Measurements from ENCODE around the gene METTL25.

The METTL25 gene

GRCh38 chr12:82406651-82407050, 48.3 kb downstream of the METTL25 start:
- no peak for DNase-seq (ENCODE audit: low read depth)

DNA sequence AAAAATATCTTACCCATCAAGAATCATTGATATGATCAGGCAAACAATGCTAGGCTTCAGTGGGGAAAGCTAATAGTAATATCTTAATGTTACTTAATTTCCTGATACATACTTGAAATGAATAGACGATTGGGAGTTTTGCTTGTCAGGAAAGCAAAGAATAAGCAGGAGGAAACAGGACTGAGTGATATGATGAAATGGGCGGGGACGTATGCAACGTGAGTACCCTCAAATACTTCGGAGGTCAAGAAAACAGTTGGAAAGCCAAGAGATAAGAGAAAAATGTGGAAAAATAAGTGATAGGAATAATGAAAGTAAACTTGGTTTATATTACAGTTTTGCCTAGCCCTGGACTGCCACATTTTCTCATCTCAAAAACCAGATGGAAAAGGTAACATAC, 49.2 kb downstream of the METTL25 start:
- no peak for DNase-seq (ENCODE audit: low read depth)

DNA sequence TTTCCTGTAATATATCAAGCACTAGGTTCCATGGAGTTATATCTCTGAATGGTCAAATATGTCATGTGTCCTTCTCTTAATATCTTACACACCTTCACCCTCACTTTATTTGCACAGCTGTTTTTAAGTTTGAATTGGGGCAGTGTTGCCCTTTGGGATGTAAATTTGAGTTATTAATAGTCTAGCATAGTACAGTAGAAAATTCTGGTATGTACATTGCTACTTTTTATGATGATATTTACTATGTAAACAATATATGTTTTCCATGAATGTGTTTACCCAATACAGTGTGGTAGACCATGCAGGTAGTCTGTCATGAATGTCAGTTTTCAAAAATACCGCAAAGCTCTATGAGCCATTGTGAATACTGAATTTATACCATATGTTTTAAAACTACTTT, 50.5 kb downstream of the METTL25 start:
- DNase-seq (ENCODE audit: low read depth): no peak

- DNase-seq (ENCODE audit: low read depth): no peak
Observed at GRCh38 chr12:82411546-82412230, 53.4 kb downstream of the METTL25 start.

- DNase-seq (ENCODE audit: low read depth): no peak
Observed at GRCh38 chr12:82412246-82412645, 53.9 kb downstream of the METTL25 start.

GRCh38 chr12:82414044-82414443, 55.7 kb downstream of the METTL25 start:
- no peak for DNase-seq (ENCODE audit: low read depth)

DNA sequence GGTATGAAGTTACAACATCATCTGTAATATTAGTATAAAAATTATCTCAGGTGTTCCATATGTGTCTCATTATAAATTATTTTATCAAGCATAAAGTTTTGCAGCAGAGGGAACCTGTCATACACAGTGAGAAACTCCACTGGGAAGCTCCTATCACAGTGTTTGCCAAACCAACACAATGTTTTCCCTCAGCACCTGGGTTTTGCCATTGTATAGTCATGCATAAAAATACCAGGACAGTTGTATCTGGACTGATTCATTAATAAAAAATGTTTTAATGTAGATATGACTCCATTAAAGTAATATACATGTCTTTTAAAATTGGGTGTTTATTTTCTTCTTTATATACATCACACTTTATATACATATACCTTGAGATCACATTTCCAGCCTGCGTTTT, 56.6 kb downstream of the METTL25 start:
- DNase-seq (ENCODE audit: low read depth): no peak

- DNase-seq (ENCODE audit: low read depth): no peak
Observed at GRCh38 chr12:82415402-82415801, 57.1 kb downstream of the METTL25 start.

DNA sequence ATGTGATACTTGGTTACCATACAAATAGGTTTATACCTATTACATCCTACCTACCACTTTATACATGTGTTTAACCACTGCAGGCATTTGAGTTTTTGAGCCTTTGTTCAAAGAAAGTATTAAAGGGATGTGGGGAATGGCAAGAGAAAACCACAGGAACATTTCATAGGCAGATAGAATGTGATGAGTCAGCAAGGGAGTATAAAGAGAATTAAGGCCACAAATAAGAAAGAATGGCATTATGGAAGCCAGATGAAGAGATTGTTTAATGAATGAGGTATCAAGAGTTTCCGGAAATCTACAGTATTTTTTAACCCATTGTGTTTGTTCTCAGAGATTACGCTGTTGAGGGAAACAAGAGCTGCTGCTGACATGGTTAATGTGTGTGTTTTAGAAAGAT, 66.9 kb downstream of the METTL25 start:
- no peak for DNase-seq (ENCODE audit: low read depth)

GRCh38 chr12:82426081-82426480, 67.8 kb downstream of the METTL25 start:
- DNase-seq (ENCODE audit: low read depth): no peak

GRCh38 chr12:82426586-82426985, 68.3 kb downstream of the METTL25 start:
- DNase-seq (ENCODE audit: low read depth): no peak

DNA sequence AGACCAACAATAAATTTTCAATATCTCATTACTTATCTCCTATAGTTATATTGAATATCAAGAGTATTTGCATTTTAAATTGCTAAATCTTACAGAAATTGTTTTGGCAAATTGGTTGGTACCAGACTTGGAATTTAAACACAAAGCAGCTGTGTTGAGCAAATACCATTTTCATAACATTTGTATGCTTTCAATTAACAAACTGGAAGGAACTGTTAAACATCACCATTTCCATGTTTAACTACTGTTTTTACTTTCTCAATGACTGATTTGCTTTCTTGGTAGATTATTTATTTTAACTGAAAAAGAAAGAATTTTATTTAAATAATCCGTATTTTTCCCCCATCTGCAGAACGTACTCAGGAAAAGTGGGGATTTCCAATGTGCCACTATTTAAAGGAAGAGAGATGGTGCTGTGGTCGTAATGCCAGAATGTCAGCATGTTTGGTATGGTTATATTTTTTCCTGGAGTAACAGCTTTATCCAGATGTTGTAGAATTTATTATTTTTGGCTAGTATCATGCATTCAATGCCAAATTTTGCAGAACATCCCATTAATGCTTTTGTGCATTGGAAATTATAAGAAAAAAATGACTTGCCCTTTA, 72.3 kb downstream of the METTL25 start:
- DNase-seq (ENCODE audit: low read depth): no peak

- DNase-seq (ENCODE audit: low read depth): no peak
Observed at GRCh38 chr12:82434392-82434911, 76.1 kb downstream of the METTL25 start.

DNA sequence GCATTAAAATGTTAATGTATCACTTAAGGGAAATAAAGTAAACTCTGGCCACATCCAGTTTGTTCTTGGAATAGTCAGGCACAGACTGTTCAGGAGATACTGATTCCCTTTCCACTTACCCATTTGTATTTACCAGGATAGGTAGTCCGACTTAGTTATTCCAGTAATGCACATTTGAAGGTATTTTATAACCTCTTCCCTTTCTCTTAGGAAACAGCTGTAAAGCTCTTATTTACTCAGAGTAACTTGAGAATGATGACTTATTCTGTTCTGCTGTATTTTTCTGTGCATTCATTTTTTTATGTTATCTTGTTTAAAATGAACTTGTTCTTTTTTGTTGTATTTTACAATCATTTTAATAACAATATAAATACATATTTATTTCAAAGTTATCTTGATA, 78.0 kb downstream of the METTL25 start:
- no peak for DNase-seq (ENCODE audit: low read depth)

- DNase-seq (ENCODE audit: low read depth): no peak
Observed at GRCh38 chr12:82437744-82438143, 79.4 kb downstream of the METTL25 start.

GRCh38 chr12:82438356-82438755, 80.0 kb downstream of the METTL25 start:
- no peak for DNase-seq (ENCODE audit: low read depth)

GRCh38 chr12:82440885-82441284, 82.6 kb downstream of the METTL25 start:
- no peak for DNase-seq (ENCODE audit: low read depth)

DNA sequence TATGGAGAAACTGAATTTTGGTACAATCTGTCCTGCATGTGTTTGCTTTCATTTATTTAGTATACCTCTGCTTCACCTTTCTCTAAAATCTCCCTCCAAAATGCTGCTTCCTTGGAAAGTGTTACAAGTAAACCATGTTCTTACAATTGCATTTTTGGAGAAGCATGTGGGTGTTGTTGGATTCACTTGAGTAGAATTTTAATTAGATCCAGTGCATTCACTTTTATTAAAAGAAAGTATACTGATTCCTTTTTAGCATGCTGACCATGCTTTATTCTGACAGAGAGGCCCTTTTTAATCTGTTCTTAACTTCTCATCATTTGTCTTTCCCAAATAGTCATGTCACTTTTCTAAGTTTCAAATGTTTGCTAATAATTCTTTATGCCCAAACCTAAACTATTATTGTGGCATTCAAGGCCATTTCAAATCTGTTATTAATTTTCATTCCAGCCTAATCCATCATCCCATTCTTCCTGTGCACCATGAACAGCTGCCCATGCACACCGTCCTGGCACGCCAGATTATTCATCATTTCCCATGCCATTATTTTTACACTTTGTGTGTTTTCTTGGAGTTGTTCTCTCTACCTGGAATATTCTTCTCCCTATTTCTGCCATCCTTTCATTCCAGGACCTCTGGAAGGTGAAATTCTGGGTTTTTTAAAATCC, 90.7 kb downstream of the METTL25 start:
- DNase-seq (ENCODE audit: low read depth): no peak

DNA sequence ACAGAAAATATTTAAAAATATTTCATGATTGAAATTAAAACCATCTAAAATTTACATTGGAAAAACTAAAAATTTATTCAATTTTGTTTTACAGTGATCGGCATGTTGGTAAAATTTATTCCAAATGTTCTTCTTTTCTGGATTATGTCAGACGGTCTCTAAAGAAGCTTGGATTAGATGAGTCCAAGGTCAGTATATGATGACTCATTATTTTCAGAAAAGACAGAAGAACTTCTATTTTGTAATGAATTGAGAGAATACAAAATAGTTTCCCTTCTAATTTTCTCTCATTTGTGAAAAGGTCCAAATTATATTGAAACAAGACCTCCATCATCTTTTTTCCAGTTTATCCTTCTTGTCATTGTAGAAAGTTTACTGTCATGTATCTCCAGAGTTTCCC, 98.3 kb downstream of the METTL25 start:
- DNase-seq (ENCODE audit: low read depth): no peak

DNA sequence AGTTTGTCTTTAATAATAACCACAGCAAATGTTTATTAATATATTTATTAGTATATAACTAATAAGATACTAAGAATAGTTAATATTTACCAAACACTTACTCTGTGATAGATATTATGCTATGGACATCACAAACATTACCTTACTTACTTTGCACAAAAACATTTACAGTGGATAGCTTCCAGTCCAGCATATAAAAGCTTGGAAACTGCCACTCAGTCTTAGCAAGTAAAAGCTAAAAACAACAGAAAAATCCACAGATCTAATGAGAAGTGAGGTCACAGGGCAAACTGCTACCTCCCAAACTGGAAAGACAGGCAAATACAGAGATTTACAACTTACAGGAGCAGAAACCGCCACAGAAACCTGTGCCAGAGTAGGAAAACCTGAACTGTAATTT, 99.8 kb downstream of the METTL25 start:
- DNase-seq (ENCODE audit: low read depth): no peak

DNA sequence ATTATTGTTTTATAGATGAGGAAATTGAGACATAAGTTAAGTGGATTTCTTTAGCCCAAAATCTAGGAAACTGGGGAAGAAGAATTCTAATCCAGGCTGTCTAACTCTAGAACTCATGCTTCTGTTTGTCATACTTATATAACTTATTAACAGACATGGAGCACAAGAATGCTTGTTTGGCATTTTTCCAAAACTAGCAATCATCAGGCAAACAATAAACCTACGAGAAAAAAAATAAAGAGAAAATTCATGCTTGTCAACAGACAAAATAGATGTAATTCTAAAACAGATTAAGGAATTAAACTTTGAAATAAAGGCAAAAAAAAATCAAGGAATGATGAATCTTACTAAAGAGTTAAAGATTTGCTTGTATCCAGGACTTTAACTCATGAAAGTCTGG, 103.1 kb downstream of the METTL25 start:
- no peak for DNase-seq (ENCODE audit: low read depth)

DNA sequence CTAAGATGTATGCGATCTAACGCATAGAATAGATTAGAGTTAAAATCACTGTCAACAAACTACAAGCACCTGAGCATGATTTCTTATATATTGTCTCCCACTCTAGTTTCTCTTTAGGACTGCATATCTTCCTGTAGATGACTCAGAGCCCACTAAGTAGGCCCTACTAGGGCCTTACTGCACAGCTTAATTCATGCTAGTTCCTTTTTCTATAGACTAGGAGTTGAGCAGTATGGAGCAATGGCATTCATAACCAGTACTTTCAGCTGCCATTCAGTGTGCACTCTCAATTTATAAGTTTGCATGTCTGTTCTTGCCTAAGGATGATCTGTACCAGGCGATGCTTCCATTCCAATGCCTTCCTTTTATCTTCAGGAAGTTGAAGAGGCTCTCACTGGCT, 103.5 kb downstream of the METTL25 start:
- no peak for DNase-seq (ENCODE audit: low read depth)

- no peak for DNase-seq (ENCODE audit: low read depth)
Observed at GRCh38 chr12:82468563-82468962, 110.2 kb downstream of the METTL25 start.

Data from stimulated activated CD8-positive, alpha-beta memory T cell treated with anti-CD3 and anti-CD28 coated beads, Interleukin-12 subunit alpha, Interleukin-12 subunit beta, amount 100 ng/mL, for 4 hours (primary cell).